GM21360 (cell line): ENCODE measurements around the gene EFTUD2.
"Not testable (repeated sequence)": the region's sequence is repeated elsewhere in the genome, so short reads cannot be mapped to it uniquely, and the experiment has no call there.

Source experiments
- ATAC-seq: cut with Tn5 transposase; IDR thresholded peaks from one replicate; pipeline ENCODE4 v1.9.1; 2021; ENCODE audit warnings: mild to moderate bottlenecking, moderate library complexity; ENCODE audit not compliant: unreplicated experiment

EFTUD2 gene

DNA sequence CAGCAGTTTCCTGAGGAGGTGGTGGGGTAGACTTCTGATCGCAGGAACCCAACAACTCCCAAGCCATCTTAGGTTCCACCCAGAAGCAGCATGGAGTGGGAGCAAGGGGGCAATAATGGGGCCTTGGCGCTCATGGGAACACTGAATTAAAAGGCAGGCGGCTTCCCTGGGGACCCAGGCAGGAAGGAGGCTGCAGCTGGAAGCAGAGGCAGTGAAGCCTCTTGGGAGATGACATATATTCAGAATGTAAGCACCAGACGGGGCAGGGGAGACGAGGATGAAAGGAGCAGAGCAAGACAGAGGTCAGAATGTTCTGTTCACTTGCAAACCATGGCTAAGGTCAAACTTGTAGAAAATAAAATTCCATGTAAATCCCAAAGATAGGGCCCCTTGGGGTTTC is 48.6 kb downstream of the EFTUD2 start:
- no peak for ATAC-seq

DNA sequence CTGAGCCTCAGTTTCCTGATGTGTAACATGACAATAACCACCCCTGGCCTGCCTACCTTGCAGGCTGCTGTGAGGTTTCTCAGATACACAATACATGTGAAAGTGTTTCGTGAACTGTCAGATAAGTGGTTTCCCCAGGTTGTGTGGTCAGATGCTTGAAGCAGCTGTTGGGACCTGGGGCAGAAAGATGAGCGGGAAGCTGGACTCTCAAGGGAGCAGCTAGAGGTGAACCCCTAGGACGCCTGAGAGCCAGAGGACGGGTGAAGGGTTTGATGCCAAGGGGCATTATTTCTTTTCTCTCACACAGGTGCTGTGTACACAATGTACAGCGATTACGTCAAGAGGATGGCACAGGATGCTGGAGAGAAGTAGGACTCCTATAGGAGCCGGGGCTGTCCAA is 49.2 kb downstream of the EFTUD2 start:
- ATAC-seq: no peak

DNA sequence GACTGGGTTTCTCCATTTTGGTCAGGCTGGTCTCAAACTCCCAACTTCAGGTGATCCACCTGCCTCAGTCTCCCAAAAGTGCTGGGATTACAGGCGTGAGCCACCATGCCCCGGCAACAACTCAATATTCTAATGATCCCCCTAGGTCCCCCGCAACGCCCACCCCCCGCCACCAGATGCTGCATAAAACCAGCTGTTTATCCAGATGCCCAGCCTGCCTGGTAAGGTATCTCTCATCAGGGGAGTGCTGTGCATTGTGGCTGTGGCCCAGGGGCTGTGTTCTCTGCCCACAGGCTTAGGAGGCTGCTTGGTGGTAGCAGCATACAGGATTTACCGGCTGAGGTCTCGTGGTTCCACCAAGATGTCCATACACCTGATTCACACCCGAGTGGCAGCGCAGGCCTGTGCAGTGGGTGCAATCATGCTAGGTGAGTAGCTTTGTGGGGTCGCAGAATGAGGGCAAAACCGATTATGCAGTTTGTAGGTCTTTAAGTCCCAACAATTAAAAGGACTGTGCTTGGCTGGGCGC is 50.2 kb downstream of the EFTUD2 start:
- no peak for ATAC-seq

DNA sequence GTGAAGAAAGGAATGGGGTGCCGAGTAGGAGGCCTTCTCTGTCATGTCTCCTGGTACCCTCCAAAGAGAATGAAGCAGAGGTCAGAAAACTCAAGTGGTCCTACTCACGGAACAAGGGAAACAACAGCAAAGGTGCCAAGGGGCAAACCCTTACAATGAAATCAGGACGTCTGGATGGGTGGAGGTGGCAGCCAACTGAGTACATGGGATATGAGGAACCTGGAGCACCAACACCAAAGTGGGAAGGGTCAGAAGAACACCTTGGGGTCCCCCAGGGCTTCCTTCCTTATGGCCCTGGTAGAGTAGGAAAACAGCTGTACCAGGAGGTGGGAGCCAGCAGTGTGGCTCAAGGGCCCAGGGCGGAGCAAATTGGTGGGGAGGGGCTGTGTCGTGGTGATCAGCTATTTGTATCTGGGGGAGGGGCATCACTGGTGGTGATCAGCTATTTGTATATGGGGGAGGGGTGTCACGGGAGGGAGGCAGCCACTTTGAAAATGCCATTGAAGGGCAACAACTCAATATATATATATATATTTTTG is 50.9 kb downstream of the EFTUD2 start:
- no peak for ATAC-seq

DNA sequence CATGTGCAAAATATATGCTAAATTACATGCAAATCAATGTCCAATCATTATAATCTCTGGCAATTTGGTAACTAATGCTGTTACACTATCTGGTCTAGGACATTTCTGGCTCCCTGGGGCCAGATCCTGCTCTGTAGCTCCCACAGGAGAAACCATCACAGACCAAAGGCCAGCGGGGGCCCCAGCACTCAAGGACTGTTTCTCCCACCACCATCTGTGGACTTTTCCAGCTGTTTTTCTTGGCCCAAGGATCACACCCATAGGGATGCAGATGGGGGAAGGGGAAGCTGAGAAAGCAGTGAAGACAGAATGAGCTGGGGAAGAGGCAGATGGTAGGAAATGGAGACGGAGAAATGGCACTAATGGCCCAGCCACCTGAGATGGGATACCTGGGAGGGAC is 51.7 kb downstream of the EFTUD2 start, which contains the start of gene HIGD1B:
HIGD1B (plus strand) TSS at position 298 of the 400 bp plus-strand sequence. CDS start 270 bp downstream, outside the sequence.
- no peak for ATAC-seq

DNA sequence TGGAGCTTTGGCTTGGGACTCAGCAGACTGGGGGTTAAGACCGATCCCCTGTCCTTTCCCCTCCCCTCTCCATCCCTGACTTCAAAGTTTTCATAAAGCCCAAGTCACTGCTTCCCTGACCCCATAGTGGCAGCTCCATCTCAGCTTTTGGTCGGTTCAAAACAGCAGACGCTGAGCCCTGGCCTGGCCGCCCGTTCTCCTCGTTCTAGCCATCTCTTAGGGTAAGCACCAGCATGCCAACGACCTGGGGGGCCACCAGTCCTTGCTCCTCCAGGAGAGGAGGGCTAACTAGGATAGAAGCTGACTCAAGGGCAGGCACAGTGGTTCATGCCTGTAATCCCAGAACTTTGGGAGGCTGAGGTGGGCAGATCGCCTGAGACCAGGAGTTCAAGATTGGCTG is 53.0 kb downstream of the EFTUD2 start:
- ATAC-seq: no peak

DNA sequence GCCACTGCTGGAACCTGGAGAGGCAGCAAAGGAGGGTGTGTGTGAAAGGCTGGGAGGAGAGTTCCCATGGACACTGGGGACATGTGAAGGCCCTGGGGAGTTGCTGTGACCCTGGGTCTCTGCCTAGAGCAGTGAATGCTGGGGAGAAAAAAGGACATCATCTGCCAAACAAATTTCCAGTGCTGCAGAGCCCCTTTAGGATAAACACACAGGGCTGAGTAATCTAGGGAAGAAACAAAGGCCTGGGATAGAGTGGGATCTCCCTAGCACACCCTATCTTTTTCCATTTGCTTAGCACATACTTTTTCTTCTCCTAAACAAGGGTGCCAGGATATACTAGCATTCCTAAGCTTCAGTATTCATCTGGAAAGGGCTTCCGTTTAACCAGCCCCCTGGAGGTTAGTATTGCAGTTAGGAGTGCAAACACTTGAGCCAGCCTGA is 54.8 kb downstream of the EFTUD2 start:
- no peak for ATAC-seq

DNA sequence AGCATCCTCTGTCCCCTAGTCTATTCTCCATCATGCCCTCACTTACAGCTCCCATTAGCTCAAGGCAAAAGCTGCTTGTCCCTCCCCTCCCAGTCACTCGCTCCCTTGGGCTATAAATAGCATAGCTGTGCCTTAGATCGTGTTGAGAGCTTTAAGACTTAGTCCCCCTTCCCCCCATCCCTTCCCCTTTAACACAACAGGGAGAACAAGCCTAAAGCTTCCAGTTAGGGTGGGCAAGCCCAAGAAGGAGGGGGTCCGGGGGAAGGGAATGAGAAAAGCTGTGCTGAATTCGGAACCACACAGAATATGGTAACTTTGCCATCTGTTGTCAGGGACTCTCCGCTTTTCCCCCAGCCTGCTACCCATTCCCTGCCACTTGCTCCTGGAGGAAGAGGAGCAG is 56.5 kb downstream of the EFTUD2 start:
- ATAC-seq: no peak

DNA sequence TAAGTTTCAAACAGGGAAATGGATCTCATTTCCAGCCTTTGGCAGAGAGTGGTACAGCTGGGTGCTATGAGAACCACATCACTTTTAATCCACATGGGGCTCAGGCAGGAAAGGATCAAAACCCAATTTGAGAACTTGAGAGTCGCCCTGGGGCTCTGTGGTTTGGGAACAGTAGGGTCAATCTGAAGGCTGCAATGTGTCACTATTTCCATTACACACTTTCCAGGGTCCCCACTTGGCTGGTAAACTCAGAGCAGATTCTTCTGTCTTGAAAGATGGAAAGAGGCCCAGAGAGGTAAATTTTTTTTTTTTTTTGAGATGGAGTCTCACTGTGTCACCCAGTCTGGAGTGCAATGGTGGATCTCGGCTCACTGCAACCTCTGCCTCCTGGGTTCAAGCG is 58.3 kb downstream of the EFTUD2 start:
- ATAC-seq: no peak

DNA sequence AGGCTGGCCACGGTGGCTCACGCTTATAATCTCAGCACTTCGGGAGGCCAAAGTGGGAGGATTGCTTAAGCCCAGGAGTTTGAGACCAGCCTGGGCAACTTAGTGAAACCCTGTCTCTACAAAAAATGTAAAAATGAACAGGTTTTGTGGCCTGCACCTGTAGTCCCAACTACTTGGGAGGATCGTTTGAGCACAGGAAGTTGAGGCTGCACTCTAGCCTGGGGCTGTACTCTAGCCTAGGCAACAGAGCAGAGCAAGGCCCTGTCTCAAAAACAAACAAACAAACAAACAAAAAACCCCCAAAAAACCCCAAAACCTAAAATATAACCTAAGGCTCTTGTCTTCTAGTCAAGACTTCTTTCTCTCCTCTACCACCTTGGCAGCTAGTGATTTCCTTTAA is 59.0 kb downstream of the EFTUD2 start:
- ATAC-seq: no peak

DNA sequence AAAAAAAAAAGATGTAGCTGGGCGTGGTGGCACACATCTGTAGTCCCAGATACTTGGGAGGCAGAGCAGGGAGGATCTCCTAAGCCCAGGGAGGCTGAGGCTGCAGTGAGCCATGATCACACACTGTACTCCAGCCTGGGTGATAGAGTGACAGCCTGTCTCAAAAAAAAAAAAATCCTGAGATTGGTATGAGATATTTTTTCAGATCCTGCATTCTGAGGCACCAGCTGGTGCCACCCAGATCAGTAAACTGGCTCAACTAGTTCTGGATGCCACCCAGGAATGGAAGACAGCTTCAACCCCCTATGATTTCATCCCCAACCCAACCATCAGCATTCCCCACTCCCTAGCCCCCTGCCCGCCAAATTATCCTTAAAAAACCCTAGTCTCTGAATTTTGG is 62.0 kb downstream of the EFTUD2 start:
- no peak for ATAC-seq

DNA sequence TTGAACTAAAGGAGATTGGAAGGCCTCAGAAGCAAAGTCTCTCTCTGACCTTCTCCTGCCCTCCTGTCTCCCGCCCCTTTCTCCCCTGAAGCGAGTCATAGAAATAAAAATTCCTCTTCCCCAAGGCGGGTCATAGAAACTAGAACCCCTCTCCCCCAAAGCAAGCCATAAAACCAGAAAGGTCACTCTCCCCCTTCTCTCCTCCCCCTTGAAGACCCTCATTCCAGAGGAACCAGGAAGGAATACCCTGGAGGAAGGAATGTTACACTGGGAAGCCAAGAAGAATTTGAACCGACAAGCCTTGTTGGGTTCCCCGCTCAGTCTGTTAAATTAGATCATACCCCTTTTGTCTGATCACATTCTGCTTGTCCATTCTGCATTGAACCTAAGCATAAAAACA is 66.4 kb downstream of the EFTUD2 start:
- ATAC-seq: no peak

DNA sequence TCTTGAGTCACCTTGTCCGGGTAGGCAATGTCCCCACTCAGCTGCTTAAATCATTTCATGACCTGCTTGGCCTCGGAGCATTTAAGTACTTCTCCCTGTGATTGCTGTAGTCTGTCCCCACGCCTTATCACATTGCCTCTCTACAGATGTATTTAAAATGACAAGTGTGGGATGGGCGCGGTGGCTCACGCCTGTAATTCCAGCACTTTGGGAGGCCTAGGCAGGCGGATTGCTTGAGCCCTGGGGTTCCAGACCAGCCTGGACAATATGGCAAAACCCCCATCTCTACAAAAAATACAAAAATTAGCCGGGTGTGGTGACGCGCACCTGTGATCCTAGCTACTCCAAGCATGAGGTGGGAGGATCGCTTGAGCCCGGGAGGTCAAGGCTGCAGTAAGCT is 67.9 kb downstream of the EFTUD2 start:
- no peak for ATAC-seq

DNA sequence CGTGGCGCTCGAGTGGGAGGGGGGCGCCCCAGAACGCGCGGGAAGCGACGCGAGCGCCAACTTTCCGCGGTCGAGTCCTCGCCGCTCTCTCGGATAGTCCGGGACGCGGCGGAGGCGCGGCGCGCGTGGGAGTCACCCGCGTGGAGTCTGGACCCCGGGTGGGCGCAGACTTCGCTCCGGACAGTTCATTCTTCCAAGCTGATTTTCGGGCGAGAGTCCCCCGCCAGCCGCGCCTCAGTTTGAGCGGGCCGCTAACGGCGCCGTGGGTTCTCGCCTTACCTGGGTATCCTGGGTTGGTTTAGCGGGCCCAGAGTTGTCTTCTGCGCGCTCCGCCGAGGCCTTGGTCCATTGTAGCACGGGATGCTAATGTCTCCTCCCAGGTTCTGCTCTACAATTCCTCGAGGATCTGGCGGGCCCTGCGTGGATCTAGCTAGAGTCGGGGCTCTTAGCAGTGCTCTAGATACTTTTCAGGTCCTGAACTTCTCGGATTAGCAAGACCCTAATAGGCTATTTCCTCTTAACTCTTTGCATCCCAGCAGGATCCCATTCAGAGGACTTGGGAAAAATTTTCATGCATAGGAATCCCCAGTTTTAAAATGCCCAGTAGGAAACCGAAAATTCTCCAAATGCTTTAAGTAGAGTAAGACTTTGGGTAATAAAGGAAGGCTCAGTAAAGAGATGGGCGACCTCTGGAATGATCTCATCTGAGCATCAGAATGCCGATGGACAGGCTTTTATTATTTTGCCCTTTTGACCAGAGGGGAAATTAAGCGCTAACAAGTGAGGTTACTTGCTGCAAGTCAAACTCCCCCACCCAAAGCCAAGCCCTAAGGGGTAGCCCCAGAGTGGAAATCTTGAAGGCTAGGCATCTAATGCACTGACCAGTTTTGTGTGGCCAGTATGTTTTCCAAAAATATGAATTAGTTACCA is 68.6 kb downstream of the EFTUD2 start:
- ATAC-seq: no peak

DNA sequence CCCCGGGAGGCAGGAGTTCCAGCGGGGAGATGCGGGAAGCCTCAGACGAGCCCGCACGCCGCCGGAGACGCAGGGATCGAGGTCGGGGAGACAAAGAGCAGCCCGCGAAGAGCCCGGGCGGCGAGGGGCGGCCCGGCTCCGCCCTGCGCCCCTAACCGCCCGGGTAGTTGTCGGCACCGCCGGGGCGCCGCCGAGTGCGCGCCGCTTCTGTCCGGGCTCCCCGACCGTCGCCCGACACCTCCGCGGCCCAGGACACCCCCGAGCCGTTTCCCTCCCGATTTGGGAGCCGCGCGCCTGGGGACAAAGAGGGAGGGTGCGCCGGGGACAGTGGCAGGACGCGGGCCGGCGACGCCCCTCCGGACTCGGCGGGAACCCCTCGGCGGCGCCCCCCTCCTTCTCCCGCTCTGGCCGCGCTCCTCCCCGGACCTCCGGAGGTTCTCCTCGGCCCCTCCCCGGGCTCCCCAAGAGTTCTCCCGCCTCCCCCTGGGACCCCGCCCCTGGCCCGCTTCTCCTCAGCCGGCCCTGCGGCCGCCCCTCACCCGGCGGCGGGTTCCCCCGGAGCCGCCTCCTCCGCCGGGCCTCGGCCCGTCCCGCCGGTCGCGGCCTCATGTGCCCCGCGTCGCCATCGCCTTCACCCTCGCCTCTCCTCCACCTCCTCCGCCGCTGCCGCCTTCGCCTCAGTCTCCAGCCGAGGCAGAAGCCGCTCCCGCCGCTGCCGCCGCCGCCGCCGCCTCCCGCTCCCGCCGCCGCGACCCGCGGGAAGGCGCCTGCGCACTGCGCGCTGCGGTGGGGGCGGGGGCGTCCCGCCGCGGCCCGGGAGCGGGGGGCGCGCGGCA is 69.5 kb downstream of the EFTUD2 start, which contains the start of gene GJC1:
GJC1 (minus strand) TSS at position 765 of the 836 bp plus-strand sequence. CDS start 24,470 bp downstream, outside the sequence.
- no peak for ATAC-seq

DNA sequence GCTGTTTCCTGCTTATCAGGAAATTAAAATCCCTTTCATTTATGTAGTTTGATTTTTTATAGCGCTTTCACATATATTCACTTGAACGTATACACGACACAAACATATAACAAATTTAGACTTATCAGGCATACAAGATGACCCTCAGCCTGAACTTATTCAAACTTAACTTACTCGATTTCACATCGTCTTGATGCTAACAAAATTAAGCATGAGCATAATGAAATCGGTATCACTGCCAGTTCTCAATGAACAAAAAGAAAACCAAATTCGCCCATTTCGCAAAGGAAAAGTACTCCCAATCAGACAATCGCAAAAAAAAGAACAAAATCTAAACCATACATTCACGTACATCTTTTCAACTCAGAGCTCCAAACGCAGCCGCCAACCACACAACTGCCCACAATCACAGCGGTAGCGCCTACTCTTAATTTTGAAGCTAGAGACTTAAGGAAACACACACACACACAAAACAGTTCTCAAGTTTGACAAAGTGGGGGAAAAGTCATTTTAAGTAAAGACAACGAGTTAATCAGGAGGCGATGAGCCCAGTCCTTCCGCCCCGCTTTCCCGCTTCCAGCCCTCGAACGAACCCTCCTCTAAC is 70.2 kb downstream of the EFTUD2 start:
- ATAC-seq: no peak

DNA sequence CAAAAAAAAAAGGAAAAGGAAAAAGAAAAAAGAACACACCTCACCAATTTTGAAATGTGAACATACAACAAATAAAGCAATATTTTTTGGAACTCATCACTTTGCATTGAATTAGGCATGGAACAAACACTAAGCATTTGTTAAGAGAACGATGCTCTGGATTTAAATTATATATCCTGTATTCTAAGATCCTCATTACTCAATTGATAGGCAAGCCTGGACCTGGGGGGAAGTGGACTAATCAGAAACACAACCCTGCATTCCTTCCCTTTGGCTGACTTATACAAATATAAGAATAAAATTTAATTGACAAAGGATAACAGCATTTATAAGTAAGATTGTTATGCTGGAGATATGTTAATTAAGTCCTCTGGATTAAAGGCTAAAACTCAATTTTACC is 71.4 kb downstream of the EFTUD2 start:
- no peak for ATAC-seq

DNA sequence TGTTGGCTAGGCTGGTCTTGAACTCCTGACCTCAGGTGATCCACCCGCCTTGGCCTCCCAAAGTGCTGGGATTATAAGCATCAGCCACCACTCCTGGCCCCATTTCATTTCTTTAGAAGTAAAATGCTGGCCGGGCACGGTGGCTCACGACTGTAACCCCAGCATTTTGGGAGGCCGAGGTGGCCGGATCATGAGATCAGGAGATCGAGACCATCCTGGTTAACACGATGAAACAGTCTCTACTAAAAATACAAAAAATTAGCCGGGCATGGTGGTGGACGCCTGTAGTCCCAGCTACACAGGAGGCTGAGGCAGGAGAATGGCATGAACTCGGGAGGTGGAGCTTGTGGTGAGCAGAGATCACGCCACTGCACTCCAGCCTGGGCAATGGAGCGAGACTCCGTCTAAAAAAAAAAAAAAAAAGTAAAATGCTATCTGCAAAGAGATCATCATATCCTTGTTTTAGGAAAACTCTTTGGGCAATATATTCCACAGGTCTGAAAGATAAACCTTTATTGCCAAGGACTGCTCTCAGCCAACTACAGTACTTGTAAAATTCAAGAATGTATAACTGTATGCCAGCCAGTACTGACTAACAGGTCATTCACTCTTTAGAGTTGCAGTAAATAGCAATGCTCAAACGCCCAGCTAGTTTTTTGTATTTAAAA is 73.0 kb downstream of the EFTUD2 start:
- no peak for ATAC-seq

DNA sequence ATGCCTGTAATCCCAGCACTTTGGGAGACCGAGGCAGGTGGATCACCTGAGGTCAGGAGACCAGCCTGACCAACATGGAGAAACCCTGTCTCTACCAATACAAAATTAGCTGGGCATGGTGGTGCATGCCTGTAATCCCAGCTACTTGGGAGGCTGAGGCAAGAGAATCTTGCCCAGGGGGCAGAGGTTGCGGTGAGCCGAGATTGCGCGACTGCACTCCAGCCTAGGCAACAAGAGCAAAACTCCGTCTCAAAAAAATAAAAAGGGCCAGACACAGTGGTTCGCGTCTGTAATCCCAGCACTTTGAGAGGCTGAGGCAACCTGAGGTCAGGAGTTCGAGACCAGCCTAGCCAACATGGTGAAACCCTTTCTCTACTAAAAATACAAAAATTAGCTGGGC is 74.0 kb downstream of the EFTUD2 start:
- not testable (repeated sequence) for ATAC-seq

DNA sequence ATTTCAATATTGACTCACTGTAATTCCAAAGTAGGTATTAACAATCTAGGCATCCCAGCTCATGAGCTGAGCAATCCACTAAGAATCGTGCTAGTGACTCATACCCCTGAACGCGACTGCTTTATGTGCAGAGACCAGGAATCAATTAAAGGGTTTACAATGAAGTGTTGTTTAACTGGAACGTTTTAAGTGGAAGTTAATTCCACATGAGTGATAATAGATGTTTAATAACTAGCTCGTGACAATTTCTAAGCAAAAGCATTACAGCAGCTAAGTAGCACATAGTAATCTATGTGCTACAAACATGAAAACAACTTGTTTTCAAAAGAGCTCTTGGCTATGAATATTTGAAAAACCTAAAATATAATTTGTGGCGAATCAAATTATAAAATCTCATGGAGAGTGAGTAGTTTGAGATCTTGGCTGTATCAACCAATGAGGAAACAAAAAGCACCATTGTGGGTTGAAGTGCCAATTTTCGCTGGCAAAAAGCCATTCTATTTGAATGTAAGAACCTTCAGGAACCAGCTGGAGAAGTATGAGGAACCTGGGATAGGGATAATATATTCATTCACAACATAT is 78.5 kb downstream of the EFTUD2 start:
- ATAC-seq: no peak
